Left ventricle myocardium superior (tissue), 1 donor: ENCODE results near the gene PDF. TPM values are rescaled to one million over a fixed set of nuclear protein-coding genes. Genes with fewer than 3 reads are reported as not detected.

Source experiments
- ATAC-seq: fragments of 200-7000 bp; cut with Tn5 transposase; one replicate; pipeline ENCODE4 v1.9.1; 2020; ENCODE audit warnings: mild to moderate bottlenecking, moderate library complexity
- DNase-seq: peaks from one replicate; pipeline ENCODE4 v3.0.0-alpha.2; 2020
- intact Hi-C: fragments of 100-400 bp; cut with micrococcal nuclease; formaldehyde crosslinking; loops from one replicate; pipeline ENCODE4 v1.11.0; 2022
- total RNA-seq: library from RNA; stranded (reverse); fragmentation: NEBNext Ultra II Directional; extraction: Animal tissue kit (Norgen Biotek cat#: 25700); gene quantifications from one replicate; pipeline ENCODE4 v1.2.1, GENCODE V29; 2021
- donor health status: DM: no; HTN: yes; CAD: no; lungs with severe emphysema.

Gene PDF
- total RNA-seq, 1 donor from 2014 or later = 7.2 TPM

- ATAC-seq = no peak
- intact Hi-C loops = no loop called here
- DNase-seq = no peak
Observed at GRCh38 chr16:69319826-69320739, 10.3 kb downstream of the PDF start.

GRCh38 chr16:69319381-69319780 is 11.0 kb downstream of the PDF start:
- no peak for DNase-seq
- intact Hi-C loops = no loop called here
- ATAC-seq = no peak

GRCh38 chr16:69318911-69319289 is 11.5 kb downstream of the PDF start:
- no peak for DNase-seq
- intact Hi-C loops = no loop called here
- no peak for ATAC-seq

GRCh38 chr16:69318177-69318910 is 12.0 kb downstream of the PDF start:
- DNase-seq = no peak
- no peak for ATAC-seq
- intact Hi-C loops = no loop called here

- DNase-seq (no peak), ATAC-seq (no peak)
- intact Hi-C loops = no loop called here
Observed at GRCh38 chr16:69316595-69317034, 13.8 kb downstream of the PDF start.

- intact Hi-C loops = no loop called here
- ATAC-seq (no peak), DNase-seq (no peak)
Observed at GRCh38 chr16:69315486-69316311, 14.7 kb downstream of the PDF start.

GRCh38 chr16:69314534-69314933 is 15.9 kb downstream of the PDF start:
- intact Hi-C loops = no loop called here
- DNase-seq = no peak
- no peak for ATAC-seq

GRCh38 chr16:69313469-69313868 is 16.9 kb downstream of the PDF start:
- ATAC-seq = no peak
- intact Hi-C loops = no loop called here
- no peak for DNase-seq

- peak; percentile 46 for ATAC-seq
- intact Hi-C loops = no loop called here
- no peak for DNase-seq
Observed at GRCh38 chr16:69311533-69312387, 18.6 kb downstream of the PDF start.

GRCh38 chr16:69310653-69311532 is 19.5 kb downstream of the PDF start, which contains the start of gene VPS4A:
VPS4A (plus strand) TSS chr16:69311350; CDS start chr16:69311512, 162 bp downstream.
- intact Hi-C loops = no loop called here
- peak; percentile 94 for ATAC-seq
- DNase-seq = peak; percentile 97

- no peak for ATAC-seq
- DNase-seq = no peak
- intact Hi-C loops = no loop called here
Observed at GRCh38 chr16:69309316-69309715, 21.1 kb downstream of the PDF start.

GRCh38 chr16:69307856-69308255 is 22.5 kb downstream of the PDF start:
- intact Hi-C loops = no loop called here
- no peak for ATAC-seq
- no peak for DNase-seq

GRCh38 chr16:69307091-69307490 is 23.3 kb downstream of the PDF start:
- intact Hi-C loops = no loop called here
- no peak for ATAC-seq

GRCh38 chr16:69306031-69306430 is 24.4 kb downstream of the PDF start:
- no peak for DNase-seq

More at GRCh38 chr16:69307091-69307490, 23.3 kb downstream of the PDF start:
- no peak for DNase-seq

GRCh38 chr16:69302301-69302700 is 28.1 kb downstream of the PDF start:
- intact Hi-C loops = no loop called here
- DNase-seq = no peak
- ATAC-seq = no peak

More at GRCh38 chr16:69306031-69306430, 24.4 kb downstream of the PDF start:
- intact Hi-C loops = no loop called here
- ATAC-seq = no peak

- DNase-seq = no peak
- intact Hi-C loops = no loop called here
- ATAC-seq = no peak
Observed at GRCh38 chr16:69301861-69302260, 28.5 kb downstream of the PDF start.

- intact Hi-C loops = no loop called here
- ATAC-seq (no peak), DNase-seq (no peak)
Observed at GRCh38 chr16:69301187-69301586, 29.2 kb downstream of the PDF start.

GRCh38 chr16:69298261-69298660 is 32.1 kb downstream of the PDF start:
- ATAC-seq = no peak
- intact Hi-C loops = no loop called here
- no peak for DNase-seq
